K562 (cell line): ENCODE results near the gene ZNF607. TPM values are rescaled to one million over a fixed set of nuclear protein-coding genes. Genes with fewer than 3 reads are reported as not detected.

ENCODE experiments used
- ATAC-seq: fragments of 200-7000 bp; cut with Tn5 transposase; 3 replicates; pipeline ENCODE4 v1.9.1; 2020; ENCODE audit warnings: moderate library complexity
- BruUV-seq: library from RNA; stranded (reverse); fragments of 400-500 nt; replicated peaks from 2 replicates; lab custom pipeline; 2021; lab: Mats Ljungman, UMichigan
- CTCF ChIA-PET: fragments of 300-600 bp; formaldehyde crosslinking; extraction: SDS; loops from one replicate; lab custom pipeline; 2021; ENCODE audit warnings: low intra/inter-chr PET ratio; lab: Yijun Ruan, JAX
- POLR2A ChIA-PET: fragments of 300-600, 350-650 bp; sonication (Branson Sonifier 250); formaldehyde crosslinking; extraction: SDS; loops from one replicate; lab custom pipeline; 2021; ENCODE audit warnings: antibody characterized with exemption, inconsistent platforms; lab: Yijun Ruan, JAX
- DNase-seq, 4 experiments: peaks; one replicate each; pipeline versions ENCODE4 v3.0.0 to v3.0.0-alpha.2; 2011 to 2018; ENCODE audit warnings: low spot score in 3 of 4, mixed read lengths in 3 of 4; ENCODE audit errors: extremely low read depth in 1 of 4
- FAIRE-seq: peaks from 2 replicates; lab custom pipeline; 2011; peaks lifted over from hg19 to GRCh38; lab: Jason Lieb, UNC
- H2AFZ ChIP-seq: 2 replicates; pipeline ENCODE4 v1.6.0; 2011; ENCODE audit warnings: low read depth, low read length, control low read depth, inconsistent platforms
- H3K27ac ChIP-seq: fragments of 200-600 bp; 3 replicates; pipeline ENCODE4 v1.8.0; 2011; ENCODE audit warnings: low read depth, mild to moderate bottlenecking, control low read depth, inconsistent platforms, low read length, moderate library complexity, mixed read lengths; ENCODE audit errors: extremely low read depth
- H3K27me3 ChIP-seq, 2 experiments: fragments of 300-600 bp in 1 of 2; 2 replicates in 1 of 2; 3 replicates in 1 of 2; pipeline versions ENCODE4 v1.6.0 to v1.8.0; 2011; ENCODE audit warnings: inconsistent platforms in 2 of 2, low read length in 2 of 2, mild to moderate bottlenecking in 1 of 2, mixed read lengths in 1 of 2, moderate library complexity in 1 of 2; ENCODE audit not compliant: control insufficient read depth in 2 of 2, insufficient read depth in 2 of 2
- H3K36me3 ChIP-seq: fragments of 300-600 bp; 3 replicates; pipeline ENCODE4 v1.8.0; 2011; ENCODE audit warnings: mild to moderate bottlenecking, low read length, inconsistent platforms; ENCODE audit not compliant: control insufficient read depth, insufficient read depth
- H3K4me1 ChIP-seq, 2 experiments: fragments of 200-600 bp in 1 of 2; replicated peaks in 1 of 2; 2 replicates in 1 of 2; 3 replicates in 1 of 2; pipeline versions ENCODE4 v1.5.1 to v1.8.0; 2011; ENCODE audit warnings: inconsistent platforms in 2 of 2, low read length in 2 of 2, mild to moderate bottlenecking in 1 of 2, mixed read lengths in 1 of 2, moderate library complexity in 1 of 2; ENCODE audit not compliant: control insufficient read depth in 2 of 2, insufficient read depth in 2 of 2
- H3K4me2 ChIP-seq: 2 replicates; pipeline ENCODE4 v1.6.1; 2011; ENCODE audit warnings: low read length, control low read depth, inconsistent platforms, mixed read lengths; ENCODE audit not compliant: insufficient read depth
- H3K4me3 ChIP-seq: fragments of 200-600 bp; sonication (generic), shearing (Covaris generic); 2 replicates; pipeline ENCODE4 v1.5.1; 2016; ENCODE audit warnings: control low read depth, inconsistent platforms
- H3K79me2 ChIP-seq: fragments of 200-600 bp; 3 replicates; pipeline ENCODE4 v1.8.0; 2011; ENCODE audit warnings: low read length, inconsistent platforms; ENCODE audit not compliant: control insufficient read depth, insufficient read depth
- H3K9ac ChIP-seq, 2 experiments: 2 replicates each; pipeline versions ENCODE4 v1.6.0 to v1.6.1; 2011; ENCODE audit warnings: low read depth in 2 of 2, low read length in 2 of 2, control low read depth in 1 of 2, inconsistent platforms in 1 of 2, mild to moderate bottlenecking in 1 of 2, mixed read lengths in 1 of 2; ENCODE audit not compliant: insufficient read depth in 1 of 2
- H3K9me1 ChIP-seq: one replicate; pipeline ENCODE4 v1.6.0; 2011; ENCODE audit warnings: inconsistent platforms, mild to moderate bottlenecking, low read length, moderate library complexity; ENCODE audit not compliant: control insufficient read depth, insufficient read depth
- H3K9me3 ChIP-seq: replicated peaks from 2 replicates; pipeline ENCODE4 v1.5.1; 2011; ENCODE audit warnings: low read depth, low read length, inconsistent platforms; ENCODE audit not compliant: control insufficient read depth, insufficient read depth
- H4K20me1 ChIP-seq: replicated peaks from 2 replicates; pipeline ENCODE4 v1.6.1; 2011; ENCODE audit warnings: low read length, inconsistent platforms, mixed read lengths; ENCODE audit not compliant: control insufficient read depth, insufficient read depth
- HDAC1 ChIP-seq, 2 experiments: fragments of 450-650 bp; IDR thresholded peaks; 2 replicates each; pipeline ENCODE4 v1.6.1; 2016 to 2017; ENCODE audit warnings: inconsistent platforms in 1 of 2, mild to moderate bottlenecking in 1 of 2, moderate library complexity in 1 of 2
- HNRNPK ChIP-seq: fragments of 200-400 bp; formaldehyde crosslinking; IDR thresholded peaks from one replicate; pipeline ENCODE4 v1.6.1; 2018; ENCODE audit warnings: mild to moderate bottlenecking, low read depth, low read length; ENCODE audit not compliant: poor library complexity, severe bottlenecking
- KDM4B ChIP-seq, 2 experiments: fragments of 450-650 bp in 1 of 2; sonication (generic) in 1 of 2; IDR thresholded peaks; 2 replicates each; pipeline ENCODE4 v1.6.1; 2016 to 2017; ENCODE audit warnings: borderline replicate concordance in 2 of 2, antibody characterized with exemption in 1 of 2, low read depth in 1 of 2, mild to moderate bottlenecking in 1 of 2
- MAZ ChIP-seq, 2 experiments: fragments of 450-650 bp in 1 of 2; sonication (generic) in 1 of 2; formaldehyde crosslinking; IDR thresholded peaks in 1 of 2; conservative IDR thresholded peaks in 1 of 2; 2 replicates each; pipeline versions ENCODE4 v1.4.0 to v1.5.0; 2020; ENCODE audit warnings: mild to moderate bottlenecking in 1 of 2, missing genetic modification reagents in 1 of 2
- MTA1 ChIP-seq: fragments of 450-650 bp; IDR thresholded peaks from 2 replicates; pipeline ENCODE4 v1.6.1; 2017; ENCODE audit warnings: borderline replicate concordance
- PATZ1 ChIP-seq: fragments of 250-450 bp; sonication (Bioruptor Pico); IDR thresholded peaks from 2 replicates; pipeline ENCODE4 v1.5.0; 2020; ENCODE audit warnings: mild to moderate bottlenecking, borderline replicate concordance
- SIRT6 ChIP-seq: IDR thresholded peaks from one replicate; pipeline ENCODE4 v1.6.1; 2012; ENCODE audit warnings: low read depth, mild to moderate bottlenecking, control low read depth, inconsistent platforms, low read length, moderate library complexity
- WGBS: fragments of 100-300 bp; shearing (Covaris generic); methylation state at CpG from one replicate; pipeline ENCODE4 v1.1.6; 2016; ENCODE audit warnings: low coverage, mixed read lengths; ENCODE audit not compliant: insufficient coverage; ENCODE audit errors: missing lambda C conversion rate; 5-methylcytosine and 5-hydroxymethylcytosine counted together
- in situ Hi-C: fragments of 300-500 bp; cut with MboI; formaldehyde crosslinking; loops from 4 replicates; pipeline ENCODE4 v1.15.0; 2018; ENCODE audit warnings: inconsistent platforms, mixed read lengths
- intact Hi-C: fragments of 100-400 bp; cut with micrococcal nuclease; formaldehyde crosslinking; loops from 2 replicates; pipeline ENCODE4 v1.14.2; 2022
- polyA plus RNA-seq, 8 experiments: library from polyadenylated mRNA; depleted of rRNA in 4 of 8; stranded (reverse) in 5 of 8; unstranded in 3 of 8; fragments of >200 nt; fragmentation: Nextera tagmentation in 2 of 8; fragmentation: Illumina TruSeq in 1 of 8; extraction: Ambion mirVana in 2 of 8; extraction: Trizol in 1 of 8; gene quantifications; 2 replicates each; pipeline versions ENCODE4 v1.2.1 to v1.2.3, GENCODE V29; 2011 to 2014; ENCODE audit warnings: inconsistent platforms in 1 of 8, missing spikeins in 1 of 8
- total RNA-seq, 7 experiments: library from RNA; depleted of rRNA in 6 of 7; stranded (reverse); fragments of >200 nt in 6 of 7; fragmentation: Illumina TruSeq in 2 of 7; extraction: Trizol in 2 of 7; gene quantifications; 2 replicates each; pipeline versions ENCODE4 v1.2.1 to v1.2.3, GENCODE V29; 2011 to 2021; ENCODE audit warnings: low replicate concordance in 1 of 7
- TF ChIP-seq, protein P1 (sequence below): fragments of 250-450 bp; sonication (Bioruptor Pico); IDR thresholded peaks from 2 replicates; pipeline ENCODE4 v1.5.0; 2021; ENCODE audit warnings: mild to moderate bottlenecking, moderate library complexity

Gene ZNF607
- total and polyA plus RNA-seq, 9 of the 15 experiments (the other 6 are each of a cell fraction or from before 2014, with no cell fraction given) = 0.65 to 5.1 (median 3.6) TPM

DNA sequence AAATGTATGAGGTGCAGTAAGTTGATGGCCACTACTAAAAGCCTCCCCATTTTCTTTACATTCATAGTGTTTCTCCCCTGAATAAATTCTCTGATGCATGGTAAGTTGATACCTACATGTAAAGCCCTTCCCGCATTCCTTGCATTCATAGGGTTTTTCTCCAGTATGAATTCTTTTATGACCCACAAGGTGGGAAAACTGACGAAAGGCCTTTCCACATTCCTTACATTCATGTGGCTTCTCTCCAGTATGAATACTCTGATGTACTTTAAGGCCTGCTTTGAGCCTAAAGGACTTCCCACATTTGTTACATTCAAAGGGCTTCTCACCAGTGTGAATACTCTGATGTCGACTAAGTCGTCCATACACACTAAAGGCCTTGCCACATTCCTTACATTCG lies 20.5 kb downstream of the ZNF607 start:
- H3K36me3 ChIP-seq = peaks cover 4% of the 10 kb centered on the region; the same call in 2 of the 3 replicates
- H3K4me1 ChIP-seq = no peaks in the 10 kb centered on the region
- intact Hi-C loops (no loop called here), in situ Hi-C loops (no loop called here)
- no peak for FAIRE-seq
- no peak overlapping the region for H2AFZ ChIP-seq
- no peak for DNase-seq
- H3K9me1 ChIP-seq = no peaks in the 10 kb centered on the region
- no peaks in the 10 kb centered on the region for H3K79me2 ChIP-seq
- H3K9me3 ChIP-seq = peaks cover 1% of the 10 kb centered on the region; the same call in 1 of the 2 replicates
- H3K27ac ChIP-seq = no peak overlapping the region
- no peak overlapping the region for H3K4me2 ChIP-seq
- no TSS peak for BruUV-seq
- H3K4me3 ChIP-seq = no peak overlapping the region
- no peak for ATAC-seq
- H4K20me1 ChIP-seq = no peaks in the 10 kb centered on the region
- H3K27me3 ChIP-seq = no peaks in the 10 kb centered on the region
- POLR2A ChIA-PET = no interaction called here
- no peak overlapping the region for H3K9ac ChIP-seq
- WGBS = 52% methylated on average over 5 of the region's 5 CpGs
- CTCF ChIA-PET = no interaction called here
- no peak for TF ChIP-seq MTA1
- no peak for TF ChIP-seq KDM4B (IDR thresholded peaks at IDR 0.05; ENCODE audit: borderline replicate concordance in 2 of 2, low read depth in 1 of 2)
- TF ChIP-seq SIRT6 = no peak
- no peak for TF ChIP-seq MAZ (CRISPR knock-in tag; conservative IDR thresholded peaks at IDR 0.05 in 1 of 2, IDR thresholded peaks at IDR 0.05 in 1 of 2)
- no peak for TF ChIP-seq PATZ1 (CRISPR knock-in tag)
- no peak for TF ChIP-seq HDAC1 (IDR thresholded peaks at IDR 0.05)
- TF ChIP-seq HNRNPK = no peak
- TF ChIP-seq, protein P1, sequence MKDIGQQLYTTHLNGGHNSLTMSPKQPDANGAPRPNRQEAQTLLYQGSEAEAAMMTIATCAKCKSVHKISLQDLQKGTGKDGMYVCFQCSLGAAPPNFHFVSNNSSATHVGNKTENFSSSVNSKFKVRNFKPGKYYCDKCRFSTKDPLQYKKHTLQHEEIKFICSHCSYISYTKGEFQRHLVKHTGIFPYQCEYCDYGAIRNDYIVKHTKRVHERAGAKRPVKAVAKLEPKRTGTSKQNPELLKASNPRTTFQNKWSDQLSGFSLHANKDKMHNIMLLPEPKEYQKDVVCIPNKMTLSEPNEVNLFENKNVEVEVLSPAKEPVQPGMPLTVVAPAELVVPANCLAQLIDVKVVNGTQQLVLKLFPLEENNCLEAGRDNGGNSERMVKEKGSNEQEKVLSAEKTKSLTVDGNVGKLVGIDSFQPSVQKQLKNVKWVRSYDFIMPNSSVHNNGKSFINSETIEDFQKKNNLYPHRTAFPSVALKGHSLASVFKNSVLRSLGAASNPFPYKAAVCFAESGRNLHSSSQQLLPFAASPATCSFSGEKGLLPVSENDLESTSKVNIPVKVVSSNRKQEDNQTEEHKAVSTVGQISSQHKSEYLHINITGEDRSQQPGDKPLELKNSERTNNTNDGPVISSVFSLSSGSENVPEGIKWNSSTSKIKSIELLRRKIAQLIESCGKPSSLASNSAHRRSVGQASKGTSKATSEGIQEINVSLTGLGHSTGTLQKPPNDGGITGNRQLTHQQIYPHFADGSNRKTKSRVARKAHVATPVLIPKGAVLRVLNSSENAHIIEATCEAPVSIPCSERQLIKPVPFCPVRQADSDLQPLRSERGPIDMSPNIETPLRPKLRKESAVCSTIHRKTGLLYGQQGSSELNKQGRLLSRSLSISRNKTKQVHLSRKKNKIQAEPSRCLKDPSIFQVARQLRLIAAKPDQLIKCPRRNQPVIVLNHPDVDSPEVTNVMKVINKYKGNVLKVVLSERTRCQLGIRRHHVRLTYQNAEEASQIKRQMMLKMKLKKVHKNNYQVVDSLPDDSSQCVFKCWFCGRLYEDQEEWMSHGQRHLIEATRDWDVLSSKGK = no peak
